NCI-H510A treated with DMSO at 0.1 percent for 48 hours (cell line): ENCODE measurements around the gene POTEF.
"Not testable (repeated sequence)": the region's sequence is repeated elsewhere in the genome, so short reads cannot be mapped to it uniquely, and the experiment has no call there.

Experiments used
- DNase-seq: peaks from one replicate; lab custom pipeline; 2025; lab: John Stamatoyannopoulos, UW

Gene POTEF

DNA sequence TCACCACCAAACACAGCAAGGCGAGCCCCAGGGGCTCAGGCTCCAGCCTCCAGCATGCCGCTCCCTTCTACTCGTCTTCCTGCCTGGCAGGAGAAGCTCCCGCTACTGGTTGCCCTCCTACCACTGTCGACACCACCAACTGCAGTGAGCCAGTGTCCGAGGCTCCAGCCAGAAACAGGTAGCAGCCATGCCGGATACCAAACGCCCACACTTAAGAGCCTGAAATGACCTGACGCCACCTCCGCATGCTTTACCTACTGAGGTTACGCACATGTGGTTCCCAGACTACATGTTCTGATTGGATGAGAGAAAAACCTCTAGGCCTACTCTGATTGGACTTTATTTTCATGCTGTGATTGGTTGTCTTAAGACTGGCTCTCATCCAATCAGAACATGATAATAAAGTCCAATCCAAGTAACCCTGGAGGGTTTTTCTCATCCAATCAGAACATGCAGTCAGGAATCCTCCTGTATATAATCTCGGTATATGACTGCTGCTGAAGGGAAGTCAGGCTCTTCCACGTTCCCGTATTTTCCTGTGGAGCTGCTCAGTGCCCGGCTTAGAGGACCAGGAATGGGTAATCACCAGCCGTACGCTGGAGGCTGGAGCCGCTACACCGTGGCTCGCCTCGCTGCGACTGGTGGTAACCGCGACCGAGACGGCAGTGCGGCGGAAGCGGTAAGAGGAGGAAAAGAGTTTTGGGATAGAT, at the start of gene POTEF:
TSS of gene POTEF (minus strand) at position 103 of the 710 bp plus-strand sequence. CDS start 8,707 bp downstream, outside the sequence.
- peak; percentile 81 for DNase-seq

DNA sequence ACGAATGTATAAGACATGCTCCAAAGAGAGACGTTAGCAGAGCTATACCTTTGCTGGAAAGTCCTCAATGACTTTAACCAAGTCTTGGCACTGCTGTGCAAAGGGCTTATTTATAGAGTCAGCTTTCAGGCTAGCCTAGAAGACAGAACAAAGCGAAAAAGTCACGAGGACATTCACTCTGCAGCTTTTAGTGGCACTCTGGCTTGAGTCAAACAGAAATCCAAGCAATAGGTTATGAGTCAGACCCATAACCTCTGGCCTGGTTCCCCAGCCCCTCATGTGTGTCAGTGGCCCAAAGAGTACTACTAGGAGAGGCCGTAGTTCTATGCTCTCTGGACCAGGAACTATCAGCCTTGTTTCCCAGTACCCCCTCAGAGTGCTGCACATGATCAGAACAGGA, 45.8 kb upstream of the POTEF start:
- not testable (repeated sequence) for DNase-seq

DNA sequence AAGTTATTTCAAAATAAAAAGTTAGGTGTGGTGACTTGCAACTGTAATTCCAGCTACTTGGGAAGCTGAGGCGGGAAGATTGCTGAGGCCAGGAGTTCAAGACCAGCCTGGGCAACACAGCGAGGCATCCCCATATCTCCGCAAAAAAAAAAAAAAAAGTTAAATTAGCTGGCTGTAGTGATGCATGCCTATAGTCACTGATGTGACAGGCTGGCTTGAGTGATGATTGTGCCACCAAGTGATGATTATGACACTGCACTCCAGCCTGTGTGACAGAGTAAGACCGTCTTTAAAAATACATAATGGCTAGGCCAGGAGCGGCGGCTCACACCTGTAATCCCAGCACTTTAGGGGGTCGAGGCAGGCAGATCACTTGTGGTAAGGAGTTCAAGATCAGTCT, 40.9 kb upstream of the POTEF start:
- no peak for DNase-seq

DNA sequence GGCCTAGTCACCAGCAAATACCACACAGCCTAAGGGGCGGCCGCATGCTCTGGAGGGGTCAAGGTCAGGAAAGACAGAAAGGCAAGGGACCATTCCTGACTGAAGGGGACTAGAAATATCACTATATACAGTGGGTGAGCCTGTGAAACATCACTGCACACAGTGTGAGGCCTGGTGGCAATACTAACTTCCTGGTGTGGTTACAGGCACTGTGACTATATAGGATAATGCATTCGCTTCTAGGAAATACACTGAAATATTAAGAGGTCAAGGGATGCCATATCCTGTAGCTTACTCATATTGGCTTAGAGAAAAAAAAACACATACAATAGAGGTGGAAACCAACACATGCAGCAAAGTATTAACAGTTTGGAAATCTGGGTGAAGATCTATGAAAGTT, 40.1 kb upstream of the POTEF start:
- not testable (repeated sequence) for DNase-seq

DNA sequence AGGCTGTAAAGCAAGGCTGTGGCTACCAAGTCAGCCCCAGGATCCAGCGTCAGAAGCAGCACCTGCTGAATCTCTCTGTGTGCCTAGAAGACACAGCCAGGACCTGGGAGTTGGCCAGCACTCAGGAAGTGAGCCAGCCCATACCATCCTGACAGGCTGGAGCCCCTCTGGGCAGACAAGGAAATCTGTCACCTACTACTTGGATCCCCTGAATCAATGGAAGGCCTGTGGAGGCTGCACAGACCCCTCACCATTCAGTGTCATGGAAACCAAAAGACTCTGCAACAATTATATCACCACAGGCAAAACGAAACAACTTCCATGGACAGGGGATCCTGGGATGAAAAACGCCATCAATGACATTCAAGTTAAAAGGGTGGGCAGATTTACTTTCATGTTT, 37.6 kb upstream of the POTEF start:
- not testable (repeated sequence) for DNase-seq

DNA sequence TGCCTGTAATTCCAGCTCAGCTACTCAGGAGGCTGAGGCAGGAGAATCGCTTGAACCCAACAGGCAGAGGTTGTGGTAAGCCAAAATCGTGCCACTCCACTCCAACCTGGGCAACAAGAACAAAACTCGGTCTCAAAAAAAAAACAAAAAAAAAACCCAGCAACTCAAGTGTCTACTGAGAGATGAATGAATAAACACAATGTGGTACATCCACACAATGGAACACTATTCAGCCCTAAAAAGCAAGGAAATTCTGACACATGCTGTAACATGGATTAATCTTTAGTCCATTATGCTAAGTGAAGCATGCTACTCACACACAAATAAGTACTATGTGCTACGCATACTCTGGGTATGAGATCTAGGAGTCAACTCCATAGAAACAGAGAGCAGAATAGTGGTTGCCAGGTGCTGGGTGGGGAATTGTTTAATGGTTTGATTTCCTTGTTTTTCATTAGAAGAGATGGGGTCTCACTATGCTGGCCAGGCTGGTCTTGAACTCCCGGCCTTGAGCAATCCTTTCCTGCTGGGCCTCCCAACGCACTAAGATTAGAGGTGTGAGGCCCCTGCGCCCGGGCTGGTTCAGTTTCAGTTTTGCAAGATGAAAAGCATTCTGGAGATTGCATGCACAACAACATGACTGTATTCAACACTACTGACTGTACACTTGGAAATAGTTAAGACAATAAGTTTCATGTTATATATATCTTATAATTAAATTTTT, 36.4 kb upstream of the POTEF start:
- no peak for DNase-seq

DNA sequence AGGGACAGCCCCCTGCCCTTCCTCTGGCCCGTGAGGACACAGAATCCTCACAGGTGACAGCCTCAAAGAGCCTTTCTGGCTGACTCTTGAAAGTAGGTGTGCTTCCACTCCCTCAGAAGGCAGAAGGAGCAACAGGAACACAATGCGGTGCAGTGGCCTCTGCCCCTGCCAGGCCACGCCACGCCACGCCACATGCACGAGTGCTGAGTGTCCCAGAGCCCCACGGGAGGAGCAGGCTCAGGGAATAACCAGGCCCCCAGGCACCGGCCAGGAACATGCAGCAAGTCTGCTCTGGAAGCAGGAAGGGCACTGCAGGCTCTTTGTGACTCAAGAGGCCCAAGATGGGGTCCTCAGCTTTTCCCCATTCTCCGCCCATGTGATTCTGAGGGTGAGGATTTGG, 33.9 kb upstream of the POTEF start:
- DNase-seq, result no peak

DNA sequence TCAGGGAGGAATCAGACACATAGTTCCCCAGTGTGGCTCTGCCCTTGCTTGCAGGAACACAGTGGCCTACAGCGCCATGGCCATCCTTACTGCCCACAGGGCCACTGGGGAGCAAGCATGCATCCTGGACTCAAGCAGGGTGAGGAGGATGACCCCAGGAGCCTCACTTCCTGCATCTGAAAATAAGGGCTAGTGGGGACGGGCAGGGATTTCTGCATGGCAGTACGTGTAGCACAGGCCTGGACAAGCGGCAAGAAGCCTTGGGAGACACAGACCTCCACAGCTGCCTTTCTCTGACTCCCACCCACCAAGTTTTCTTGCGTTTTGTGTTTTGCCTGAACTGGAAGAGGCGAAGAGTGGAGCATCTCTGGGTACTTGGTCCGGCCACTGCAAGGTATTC, 33.5 kb upstream of the POTEF start:
- DNase-seq, result not testable (repeated sequence)

DNA sequence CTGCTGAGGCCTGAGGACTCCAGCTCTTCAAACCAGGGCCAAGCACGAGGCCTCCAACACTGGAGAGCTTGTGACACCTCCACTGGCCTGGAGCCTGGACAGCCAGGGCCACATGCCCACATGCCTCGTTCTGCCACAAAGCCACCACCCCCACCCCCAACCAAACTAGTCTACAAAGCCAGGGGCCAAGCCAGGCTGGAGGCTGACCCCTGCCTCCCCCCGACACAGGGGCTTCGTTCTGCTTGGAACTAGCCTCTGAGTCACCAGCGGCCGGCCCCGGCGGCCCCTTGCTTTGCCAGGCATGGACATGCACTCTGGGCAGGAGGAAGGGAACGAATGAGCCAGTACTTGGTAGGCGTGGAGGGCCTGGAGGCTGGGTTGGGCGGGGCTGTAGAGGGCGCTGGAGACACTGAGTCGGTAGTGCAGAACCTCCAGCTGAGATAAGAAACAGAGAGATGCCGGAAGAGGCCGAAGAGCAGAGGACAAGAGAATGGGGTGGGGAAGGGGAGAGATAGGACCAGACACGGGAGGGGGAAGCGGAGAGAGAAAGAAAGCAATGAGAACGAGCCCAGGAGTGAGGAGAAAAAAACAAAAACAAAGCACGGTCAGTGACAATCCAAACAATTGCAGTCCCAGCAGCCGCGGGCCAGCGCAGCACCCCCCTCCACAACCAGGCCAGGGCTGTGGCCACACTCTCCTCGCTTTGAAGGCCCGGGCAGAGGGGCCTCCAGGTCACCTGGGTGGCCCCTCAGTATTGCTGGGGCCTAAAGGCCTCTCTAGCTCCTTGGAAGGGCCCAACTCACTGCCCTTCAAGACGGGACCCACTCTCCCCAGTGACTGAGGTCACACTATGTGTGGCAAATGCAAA, 32.0 kb upstream of the POTEF start:
- DNase-seq, result not testable (repeated sequence)

DNA sequence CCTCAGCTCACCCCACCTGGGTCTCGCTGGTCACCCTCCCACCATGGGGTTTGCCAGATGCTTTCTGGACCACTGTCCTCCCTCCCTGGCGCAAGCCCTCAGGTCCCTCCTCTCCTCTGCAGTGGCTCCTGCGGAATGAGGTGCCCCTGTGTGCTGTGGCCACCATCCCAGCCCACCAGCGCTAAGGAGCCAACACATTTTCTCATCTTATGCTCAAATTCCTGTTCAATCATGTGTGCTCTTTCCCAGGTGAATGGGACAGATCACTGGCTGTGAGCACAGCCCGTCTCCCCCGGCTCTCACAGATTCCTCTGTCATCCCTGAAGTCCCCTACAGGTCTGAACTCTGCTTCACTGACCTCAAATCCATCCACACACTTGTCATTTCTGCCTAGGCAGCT, 31.1 kb upstream of the POTEF start:
- DNase-seq, result no peak

DNA sequence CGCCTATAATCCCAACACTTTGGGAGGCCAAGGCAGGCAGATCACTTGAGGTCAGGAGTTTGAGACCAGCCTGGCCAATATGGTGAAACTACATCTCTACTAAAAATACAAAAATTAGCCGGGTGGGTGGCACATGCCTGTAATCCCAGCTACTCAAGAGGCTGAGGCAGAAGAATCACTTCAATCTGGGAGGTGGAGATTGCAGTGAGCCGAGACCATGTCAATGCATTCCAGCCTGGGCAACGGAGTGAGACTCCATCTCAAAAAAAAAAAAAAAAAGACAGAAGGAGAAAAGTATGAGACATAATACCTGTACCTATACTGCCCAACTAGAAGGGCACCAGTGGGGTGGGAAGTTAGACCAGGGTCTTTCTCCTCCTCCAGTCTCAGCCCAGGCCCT, 30.4 kb upstream of the POTEF start:
- DNase-seq, result not testable (repeated sequence)

DNA sequence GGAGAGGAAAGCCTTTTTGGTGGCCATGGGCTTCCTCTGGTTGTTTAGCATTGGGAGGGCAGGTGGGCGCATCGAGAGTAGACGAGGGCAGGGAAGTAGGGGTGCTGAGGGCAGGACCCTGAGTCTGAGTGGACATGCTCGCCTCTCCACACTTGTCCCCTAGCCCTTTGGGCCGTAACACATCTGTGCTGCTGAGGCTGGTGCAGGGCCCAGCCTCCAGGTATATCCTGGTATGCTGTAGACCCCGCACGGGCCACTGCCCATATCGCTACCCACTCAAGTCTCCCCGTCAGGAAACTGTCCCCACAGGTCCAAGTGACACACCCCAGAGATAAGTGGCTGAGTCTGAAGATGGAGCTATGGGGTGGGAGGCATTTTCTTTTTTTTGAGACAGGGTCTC, 29.6 kb upstream of the POTEF start:
- DNase-seq, result no peak

DNA sequence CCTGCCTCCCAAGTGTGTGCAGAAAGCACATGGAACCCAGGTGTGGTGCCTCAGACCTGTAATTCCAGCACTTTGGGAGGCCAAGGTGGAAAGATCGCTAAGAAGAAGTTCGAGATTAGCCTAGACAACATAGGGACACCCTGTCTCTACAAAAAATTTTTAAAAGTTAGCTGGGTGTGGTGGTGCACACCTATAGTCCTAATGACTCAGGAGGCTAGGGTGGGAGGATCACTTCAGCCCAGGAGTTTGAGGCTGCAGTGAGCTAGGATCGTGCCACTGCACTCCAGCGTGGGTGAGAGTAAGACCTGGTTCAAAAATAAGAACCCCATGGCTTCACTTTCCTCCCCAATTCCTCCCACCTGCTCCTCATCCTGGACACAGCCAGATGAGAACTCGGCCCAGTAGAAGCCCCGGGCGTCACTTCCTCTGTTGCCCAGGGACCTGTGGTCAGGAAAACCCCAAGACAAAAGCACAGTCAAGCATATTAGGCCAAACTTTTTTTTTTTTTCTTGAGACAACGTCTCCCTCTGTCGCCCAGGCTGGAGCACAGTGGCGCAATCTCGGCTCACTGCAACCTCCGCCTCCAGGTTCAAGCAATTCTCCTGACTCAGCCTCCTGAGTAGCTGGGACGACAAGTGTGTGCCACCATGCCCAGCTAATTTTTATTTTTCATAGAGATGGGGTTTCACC, 28.9 kb upstream of the POTEF start:
- not testable (repeated sequence) for DNase-seq

DNA sequence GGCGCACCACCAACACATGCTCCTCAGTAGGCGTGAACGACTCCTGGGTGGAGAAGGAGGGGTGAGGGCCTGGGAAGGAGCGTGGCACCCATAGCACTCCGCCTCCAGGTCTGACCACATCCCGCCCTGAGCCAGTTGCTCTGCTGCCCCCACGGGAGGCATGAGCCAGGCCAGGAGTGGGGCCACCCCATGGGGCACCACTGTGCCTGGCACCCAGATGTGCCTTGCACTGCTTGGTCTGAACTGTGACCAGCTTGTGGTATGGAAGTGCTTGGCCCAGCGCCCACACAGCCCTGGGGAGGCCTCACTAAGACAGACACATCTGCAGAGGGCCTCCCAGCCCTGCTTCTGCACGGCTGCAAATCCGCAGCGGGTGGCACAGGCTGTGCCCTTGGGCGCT, 28.3 kb upstream of the POTEF start:
- not testable (repeated sequence) for DNase-seq

DNA sequence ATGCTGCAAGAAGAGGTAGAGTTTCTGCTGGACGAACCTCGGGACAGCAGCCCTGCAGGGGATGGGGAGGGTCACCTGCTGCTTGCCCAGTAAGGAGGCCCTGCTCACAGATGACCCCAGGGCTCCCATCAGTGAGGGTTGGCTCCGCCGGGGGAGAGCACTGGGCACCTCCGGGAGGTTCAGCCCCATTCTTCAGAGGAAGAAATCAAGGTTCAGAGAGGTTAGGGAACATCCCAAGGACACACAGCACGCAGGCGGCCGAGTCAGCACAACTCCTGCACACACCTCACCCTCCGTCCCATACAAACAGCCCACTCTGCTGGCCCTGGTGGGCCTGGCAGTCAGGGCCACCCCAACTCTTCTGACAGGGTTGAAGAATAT, 27.6 kb upstream of the POTEF start:
- DNase-seq, result no peak

DNA sequence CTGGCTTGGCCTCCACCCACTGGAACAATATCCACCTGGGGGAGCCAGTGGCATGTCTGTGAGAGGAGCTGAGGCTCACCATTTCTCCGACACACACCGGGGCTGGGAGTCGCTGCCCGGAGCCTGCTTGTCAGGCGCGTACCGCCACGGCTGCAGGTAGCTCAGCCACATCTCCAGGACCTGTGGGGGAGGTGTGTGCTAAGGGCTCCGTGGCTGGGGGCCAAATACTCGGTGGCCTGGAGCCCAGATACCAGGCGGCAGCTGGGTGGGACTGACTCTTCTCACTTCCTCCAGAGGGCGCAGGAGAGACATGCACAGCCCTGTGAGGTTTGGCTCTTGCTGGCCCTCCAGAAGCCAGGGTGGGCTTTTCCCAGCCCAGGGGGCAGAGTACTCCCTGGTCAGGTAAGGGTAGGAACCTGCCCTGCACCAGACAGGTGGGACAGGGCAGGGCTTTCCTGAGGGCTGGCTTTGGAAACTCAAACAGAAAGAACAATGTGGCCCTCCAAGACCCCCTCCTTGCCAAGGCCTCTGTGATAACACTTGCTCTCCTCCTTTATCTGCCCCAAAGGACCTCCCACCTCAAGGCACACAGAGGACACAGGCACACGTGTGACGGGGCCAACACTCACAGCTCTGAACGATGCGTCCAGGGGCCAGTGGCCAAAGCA, 27.1 kb upstream of the POTEF start:
- DNase-seq, result peak; percentile 9

DNA sequence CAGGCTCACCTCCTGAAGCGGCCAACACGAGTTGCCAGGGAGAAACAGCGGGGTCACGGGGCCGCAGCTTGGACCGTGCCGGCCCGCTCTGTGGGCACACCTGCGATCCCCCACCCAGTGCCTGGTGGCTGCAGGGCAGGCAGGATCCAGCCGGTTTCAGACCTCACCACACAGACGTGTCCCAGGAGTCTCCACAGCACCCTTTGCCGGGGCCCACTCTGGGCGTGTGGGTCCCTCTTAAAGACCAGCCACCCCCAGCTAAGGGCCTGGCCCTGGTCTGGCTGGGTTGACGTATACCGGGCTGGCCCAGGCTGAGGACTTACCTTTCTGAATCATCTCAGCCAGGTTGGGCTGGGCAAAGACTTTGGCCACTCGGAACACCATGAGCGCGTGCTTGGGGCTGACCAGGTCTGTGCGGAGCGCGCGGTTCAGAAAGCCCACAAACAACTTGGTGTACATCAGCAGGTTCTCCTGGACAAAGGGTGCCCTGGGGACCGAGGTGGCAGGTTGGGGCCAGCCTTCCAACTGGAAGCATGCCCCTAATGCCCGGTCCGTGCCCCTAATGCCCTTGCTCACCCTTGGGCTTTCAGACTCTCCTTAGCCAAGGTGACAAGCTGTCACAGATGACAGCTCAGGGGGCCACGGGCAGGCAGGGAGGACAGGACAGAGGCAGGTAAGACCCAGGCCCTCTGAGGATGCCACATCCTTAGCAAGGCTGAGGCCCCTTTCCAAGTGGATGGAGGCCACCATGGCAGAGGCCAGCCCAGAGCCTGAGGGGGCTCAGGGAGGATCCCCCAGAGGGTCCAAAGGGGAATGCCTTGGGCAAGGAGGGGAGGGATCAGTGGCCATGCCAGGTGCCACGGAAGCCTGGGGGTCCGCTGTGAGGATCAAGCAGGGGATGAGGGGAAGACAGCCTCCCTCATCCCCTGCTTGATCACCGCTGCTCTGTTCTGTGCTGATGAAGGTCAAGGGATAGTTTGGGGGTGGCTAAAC, 26.0 kb upstream of the POTEF start:
- no peak for DNase-seq

DNA sequence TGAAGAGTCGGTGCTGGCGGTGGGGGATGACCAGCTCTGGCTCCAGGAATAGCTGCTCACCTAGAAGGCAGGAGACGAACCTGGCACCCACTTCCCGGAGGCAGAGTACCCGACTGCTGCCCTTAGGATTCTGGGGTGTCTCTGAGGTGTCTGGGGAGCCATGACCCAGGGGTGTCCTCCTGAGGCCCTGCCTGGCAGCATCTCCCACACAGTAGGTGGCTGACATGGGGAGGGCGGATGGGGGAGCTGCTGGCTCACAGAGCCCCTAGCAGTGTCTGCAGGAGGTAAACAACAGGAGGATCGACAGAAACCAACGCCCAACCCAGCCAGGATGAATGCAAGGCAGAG, 25.4 kb upstream of the POTEF start:
- not testable (repeated sequence) for DNase-seq

DNA sequence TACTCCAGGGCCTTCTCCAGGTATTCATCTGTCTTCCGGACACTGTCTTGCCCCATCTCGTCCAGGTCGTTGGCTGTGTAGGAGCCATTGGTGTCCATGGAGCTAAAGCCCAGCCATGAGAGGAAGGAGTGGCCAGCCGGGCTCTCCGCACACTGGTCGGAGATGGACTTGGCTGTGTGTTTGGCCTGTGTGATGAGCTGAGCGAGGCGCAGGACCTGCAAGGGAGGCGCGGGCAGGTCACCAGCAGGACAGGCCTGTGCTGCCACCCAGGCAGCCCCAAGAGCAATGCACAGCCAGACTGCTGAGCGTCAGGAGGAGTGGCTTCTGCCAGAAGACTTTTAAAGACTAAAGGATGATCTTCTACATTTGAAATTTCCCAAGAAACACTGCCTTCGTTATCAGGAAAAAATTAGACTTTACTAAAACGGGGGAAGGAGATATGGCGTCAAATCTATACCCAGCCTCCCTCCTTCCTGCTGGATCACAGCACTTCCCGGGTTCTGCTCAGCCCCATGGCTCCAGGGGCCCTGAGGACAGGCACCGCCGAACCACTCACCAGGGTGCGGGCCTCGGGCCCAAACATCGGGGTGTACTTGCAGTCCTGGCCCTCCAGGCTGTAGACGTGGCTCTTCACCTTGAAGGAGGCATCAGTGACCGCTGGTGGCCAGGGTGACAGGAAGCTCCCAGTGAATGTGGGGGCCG, 24.9 kb upstream of the POTEF start:
- DNase-seq, result not testable (repeated sequence)
